ENCODE data around the gene MPRIP. TPM values are rescaled to one million over a fixed set of nuclear protein-coding genes. Genes with fewer than 3 reads are reported as not detected.
"Not testable (repeated sequence)": the region's sequence is repeated elsewhere in the genome, so short reads cannot be mapped to it uniquely, and the experiment has no call there.

The MPRIP gene, protein sequence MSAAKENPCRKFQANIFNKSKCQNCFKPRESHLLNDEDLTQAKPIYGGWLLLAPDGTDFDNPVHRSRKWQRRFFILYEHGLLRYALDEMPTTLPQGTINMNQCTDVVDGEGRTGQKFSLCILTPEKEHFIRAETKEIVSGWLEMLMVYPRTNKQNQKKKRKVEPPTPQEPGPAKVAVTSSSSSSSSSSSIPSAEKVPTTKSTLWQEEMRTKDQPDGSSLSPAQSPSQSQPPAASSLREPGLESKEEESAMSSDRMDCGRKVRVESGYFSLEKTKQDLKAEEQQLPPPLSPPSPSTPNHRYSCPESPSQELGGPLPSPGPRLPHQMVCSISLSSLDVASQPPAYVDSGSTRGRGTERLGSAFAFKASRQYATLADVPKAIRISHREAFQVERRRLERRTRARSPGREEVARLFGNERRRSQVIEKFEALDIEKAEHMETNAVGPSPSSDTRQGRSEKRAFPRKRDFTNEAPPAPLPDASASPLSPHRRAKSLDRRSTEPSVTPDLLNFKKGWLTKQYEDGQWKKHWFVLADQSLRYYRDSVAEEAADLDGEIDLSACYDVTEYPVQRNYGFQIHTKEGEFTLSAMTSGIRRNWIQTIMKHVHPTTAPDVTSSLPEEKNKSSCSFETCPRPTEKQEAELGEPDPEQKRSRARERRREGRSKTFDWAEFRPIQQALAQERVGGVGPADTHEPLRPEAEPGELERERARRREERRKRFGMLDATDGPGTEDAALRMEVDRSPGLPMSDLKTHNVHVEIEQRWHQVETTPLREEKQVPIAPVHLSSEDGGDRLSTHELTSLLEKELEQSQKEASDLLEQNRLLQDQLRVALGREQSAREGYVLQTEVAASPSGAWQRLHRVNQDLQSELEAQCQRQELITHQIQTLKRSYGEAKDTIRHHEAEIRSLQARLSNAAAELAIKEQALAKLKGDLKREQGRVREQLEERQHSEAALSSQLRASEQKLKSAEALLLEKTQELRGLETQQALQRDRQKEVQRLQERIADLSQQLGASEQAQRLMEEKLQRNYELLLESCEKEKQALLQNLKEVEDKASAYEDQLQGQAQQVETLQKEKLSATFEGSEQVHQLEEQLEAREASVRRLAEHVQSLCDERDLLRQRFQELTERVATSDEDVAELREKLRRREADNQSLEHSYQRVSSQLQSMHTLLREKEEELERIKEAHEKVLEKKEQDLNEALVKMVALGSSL (N-terminal part only)
- total RNA-seq, result 100 to 1,000 TPM; 121 to 132 (median 132) TPM

DNA sequence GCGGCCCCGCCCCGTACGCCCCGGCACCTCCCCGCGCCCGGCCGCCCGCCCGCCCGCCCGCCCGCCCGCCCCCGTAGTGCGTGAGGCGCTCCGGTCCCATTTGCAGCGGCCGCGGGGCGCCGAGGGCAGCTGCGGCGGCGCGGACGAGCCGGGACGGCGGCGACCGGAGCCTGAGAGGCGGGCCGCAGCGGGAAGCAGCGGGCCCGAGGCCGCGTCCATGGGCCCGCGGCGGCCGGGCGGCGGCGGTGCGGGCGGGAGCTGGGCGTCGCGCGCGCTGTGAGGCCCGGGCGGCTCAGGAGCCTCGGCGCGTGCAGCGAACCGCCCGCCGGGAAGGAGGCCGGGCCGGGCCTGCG is at the start of gene MPRIP:
Gene MPRIP (plus strand): TSS at position 74 of the 353 bp plus-strand sequence. CDS start 392 bp downstream, outside the sequence.
- no peaks in the 10 kb centered on the region for H3K36me3 Mint-ChIP-seq (ENCODE audit: insufficient read depth)
- DNase-seq, result no peak
- H3K4me1 Mint-ChIP-seq (ENCODE audit: low read depth), result peaks cover 46% of the 10 kb centered on the region
- H3K4me3 Mint-ChIP-seq, result peak within 1 kb of the TSS; percentile 91
- H3K9me3 Mint-ChIP-seq, result no peaks in the 10 kb centered on the region
- peak in 1 of 2 donors; percentile 25 for ATAC-seq
- H3K27me3 Mint-ChIP-seq (ENCODE audit: low read depth), result no peaks in the 10 kb centered on the region

DNA sequence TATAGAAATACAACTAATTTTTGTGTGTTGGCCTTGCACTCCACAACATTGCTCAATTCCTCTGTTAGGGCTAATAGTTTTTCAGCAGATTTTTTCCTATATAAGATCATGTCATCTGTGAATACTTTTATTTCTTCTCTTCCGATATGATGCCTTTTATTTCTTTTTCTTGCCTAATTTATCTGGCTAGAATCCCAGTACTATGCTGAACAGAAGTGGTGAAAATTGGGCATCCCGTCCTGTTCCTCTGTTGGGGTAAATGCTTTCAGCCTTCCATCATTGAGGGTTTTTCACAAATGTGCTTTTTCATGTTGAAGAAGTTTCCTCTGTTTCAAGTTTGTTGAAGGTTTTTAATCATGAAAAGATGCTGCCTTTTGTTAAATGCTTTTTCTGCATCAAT is 47.6 kb upstream of the MPRIP start:
- DNase-seq, result no peak
- Mint-ChIP-seq H3K27me3 (ENCODE audit: low read depth) (no peaks in the 10 kb centered on the region), H3K4me3 (no peak overlapping the region), H3K4me1 (ENCODE audit: low read depth) (peaks cover 17% of the 10 kb centered on the region), H3K9me3 (no peaks in the 10 kb centered on the region), H3K36me3 (ENCODE audit: insufficient read depth) (no peaks in the 10 kb centered on the region)
- no peak for ATAC-seq

GRCh38 chr17:16995930-16996329 is 46.3 kb upstream of the MPRIP start:
- H3K27me3 Mint-ChIP-seq (ENCODE audit: low read depth), result no peaks in the 10 kb centered on the region
- no peaks in the 10 kb centered on the region for H3K36me3 Mint-ChIP-seq (ENCODE audit: insufficient read depth)
- ATAC-seq (no peak), DNase-seq (no peak)
- H3K4me1 Mint-ChIP-seq (ENCODE audit: low read depth), result peaks cover 5% of the 10 kb centered on the region
- no peaks in the 10 kb centered on the region for H3K9me3 Mint-ChIP-seq
- H3K4me3 Mint-ChIP-seq, result no peak overlapping the region

GRCh38 chr17:16996726-16997125 is 45.5 kb upstream of the MPRIP start:
- not testable (repeated sequence) for H3K9me3 Mint-ChIP-seq; ATAC-seq; H3K27me3 Mint-ChIP-seq (ENCODE audit: low read depth)

GRCh38 chr17:16997514-16998429 is 44.5 kb upstream of the MPRIP start:
- Mint-ChIP-seq H3K27me3 (ENCODE audit: low read depth) (no peaks in the 10 kb centered on the region), H3K4me1 (ENCODE audit: low read depth) (no peaks in the 10 kb centered on the region), H3K9me3 (no peaks in the 10 kb centered on the region), H3K4me3 (no peak overlapping the region), H3K36me3 (ENCODE audit: insufficient read depth) (no peaks in the 10 kb centered on the region)
- DNase-seq, result peak; percentile 71
- ATAC-seq, result peak in 1 of 2 donors; percentile 90

More at GRCh38 chr17:16996726-16997125, 45.5 kb upstream of the MPRIP start:
- not testable (repeated sequence) for H3K4me1 Mint-ChIP-seq (ENCODE audit: low read depth); H3K4me3 Mint-ChIP-seq; H3K36me3 Mint-ChIP-seq (ENCODE audit: insufficient read depth); DNase-seq

DNA sequence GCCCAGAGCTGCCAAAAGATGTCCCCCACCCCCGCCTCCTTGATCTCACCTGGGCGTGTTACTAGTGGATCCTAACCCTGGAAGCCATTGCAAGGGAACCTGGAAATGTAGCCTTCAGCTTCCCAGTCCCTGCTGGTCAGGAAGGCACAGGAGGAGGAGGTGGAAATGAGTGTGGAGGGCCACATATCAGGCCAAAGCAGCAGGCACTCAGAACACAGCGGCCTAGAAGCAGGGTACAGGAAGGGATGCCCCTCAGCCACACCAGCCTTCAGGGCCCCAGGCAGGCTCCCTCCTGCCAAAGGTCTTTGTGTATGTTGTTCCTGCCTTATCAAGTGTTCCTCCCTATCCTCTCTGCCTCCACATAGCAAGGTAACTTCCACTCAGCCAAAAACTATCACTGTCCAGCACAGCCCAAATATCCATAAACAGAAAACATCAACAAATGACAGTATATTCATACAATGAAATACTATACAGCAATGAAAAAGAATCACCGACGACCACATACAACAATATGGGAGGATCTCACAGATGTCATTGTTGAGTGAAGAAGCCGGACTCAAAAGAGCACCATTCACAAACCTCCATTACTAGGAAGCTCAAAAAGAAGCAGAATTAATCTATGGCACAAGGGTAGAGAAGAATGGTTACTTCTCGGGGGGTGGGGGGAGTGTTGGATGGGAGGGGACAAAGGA is 42.2 kb upstream of the MPRIP start:
- Mint-ChIP-seq H3K9me3 (no peaks in the 10 kb centered on the region), H3K36me3 (ENCODE audit: insufficient read depth) (no peaks in the 10 kb centered on the region), H3K4me3 (no peak overlapping the region), H3K4me1 (ENCODE audit: low read depth) (no peaks in the 10 kb centered on the region), H3K27me3 (ENCODE audit: low read depth) (no peaks in the 10 kb centered on the region)
- DNase-seq (no peak), ATAC-seq (no peak)

- Mint-ChIP-seq H3K9me3 (no peaks in the 10 kb centered on the region), H3K4me1 (ENCODE audit: low read depth) (no peaks in the 10 kb centered on the region), H3K4me3 (no peak overlapping the region)
These were observed 41.0 kb upstream of the MPRIP start for GRCh38 chr17:17001076-17001777.

GRCh38 chr17:17001874-17002520 is 40.3 kb upstream of the MPRIP start:
- ATAC-seq, result peak; percentile 88 to 95

More at GRCh38 chr17:17001076-17001777, 41.0 kb upstream of the MPRIP start:
- Mint-ChIP-seq H3K27me3 (ENCODE audit: low read depth) (no peaks in the 10 kb centered on the region), H3K36me3 (ENCODE audit: insufficient read depth) (no peaks in the 10 kb centered on the region)
- ATAC-seq (no peak), DNase-seq (no peak)

GRCh38 chr17:17002731-17003715 is 39.2 kb upstream of the MPRIP start:
- not testable (repeated sequence) for H3K36me3 Mint-ChIP-seq (ENCODE audit: insufficient read depth); H3K4me3 Mint-ChIP-seq; H3K27me3 Mint-ChIP-seq (ENCODE audit: low read depth); H3K4me1 Mint-ChIP-seq (ENCODE audit: low read depth); DNase-seq; ATAC-seq; H3K9me3 Mint-ChIP-seq

More at GRCh38 chr17:17001874-17002520, 40.3 kb upstream of the MPRIP start:
- H3K27me3 Mint-ChIP-seq (ENCODE audit: low read depth), result no peaks in the 10 kb centered on the region
- H3K9me3 Mint-ChIP-seq, result no peaks in the 10 kb centered on the region
- peak; percentile 77 for DNase-seq
- H3K4me3 Mint-ChIP-seq, result no peak overlapping the region
- no peaks in the 10 kb centered on the region for H3K4me1 Mint-ChIP-seq (ENCODE audit: low read depth)
- H3K36me3 Mint-ChIP-seq (ENCODE audit: insufficient read depth), result no peaks in the 10 kb centered on the region

GRCh38 chr17:17004251-17004996 is 37.8 kb upstream of the MPRIP start:
- DNase-seq (no peak), ATAC-seq (no peak)
- Mint-ChIP-seq H3K9me3 (no peaks in the 10 kb centered on the region), H3K27me3 (ENCODE audit: low read depth) (no peaks in the 10 kb centered on the region), H3K36me3 (ENCODE audit: insufficient read depth) (no peaks in the 10 kb centered on the region), H3K4me3 (no peak overlapping the region), H3K4me1 (ENCODE audit: low read depth) (no peaks in the 10 kb centered on the region)
